Activated CD8-positive, alpha-beta memory T cell treated with anti-CD3 and anti-CD28 coated beads, Interleukin-2, amount 10 ng/mL, durations not matched to agents 7 days and 5 days (primary cell): Measurements from ENCODE around the gene UQCC2. TPM values are rescaled to one million over a fixed set of nuclear protein-coding genes. Genes with fewer than 3 reads are reported as not detected.

ENCODE experiments used
- ATAC-seq: fragments of 150-1000 bp; cut with Tn5 transposase; one replicate; pipeline ENCODE4 v1.10.0; 2021; ENCODE audit warnings: moderate library complexity
- CTCF ChIA-PET: fragments of 350-600 bp; sonication (Branson Sonifier 250); formaldehyde crosslinking; loops from one replicate; lab custom pipeline; 2021; ENCODE audit warnings: antibody characterized with exemption; lab: Charles Lee
- DNase-seq: peaks from one replicate; pipeline ENCODE4 v3.0.0-alpha.2; 2020
- H3K27ac Mint-ChIP-seq: one replicate; pipeline ENCODE4 v1.8.0; 2021; ENCODE audit warnings: mild to moderate bottlenecking, mixed read lengths
- H3K27me3 Mint-ChIP-seq: one replicate; pipeline ENCODE4 v1.8.0; 2021; ENCODE audit warnings: mixed read lengths
- H3K36me3 Mint-ChIP-seq: one replicate; pipeline ENCODE4 v1.8.0; 2021; ENCODE audit warnings: mild to moderate bottlenecking, mixed read lengths
- H3K4me1 Mint-ChIP-seq: one replicate; pipeline ENCODE4 v1.8.0; 2021; ENCODE audit warnings: mixed read lengths
- H3K4me3 Mint-ChIP-seq: one replicate; pipeline ENCODE4 v1.8.0; 2021; ENCODE audit warnings: mild to moderate bottlenecking, moderate library complexity, mixed read lengths
- H3K9me3 Mint-ChIP-seq: one replicate; pipeline ENCODE4 v1.8.0; 2022; ENCODE audit warnings: low read depth, mixed read lengths
- total RNA-seq, 2 experiments: library from RNA; stranded (reverse); gene quantifications; one replicate each; pipeline ENCODE4 v1.2.3, GENCODE V29; 2021

Gene UQCC2
- total RNA-seq = 100 to 1,000 TPM in 1 of 2 experiments, 10 to 100 TPM in 1; 94.8 to 108 TPM

- CTCF ChIA-PET = interaction anchor here (0.6 to 3.4 kb wide), 48 partner anchors 9 to 944 kb away, joined by 3 to 40 read pairs (median 4); partner anchors contain the start of genes BAK1, ITPR3 and ZBTB9
- H3K4me1 Mint-ChIP-seq = peaks cover 42% of the 10 kb centered on the region
- H3K4me3 Mint-ChIP-seq = peak within 1 kb of the TSS; percentile 90
- DNase-seq = peak; percentile 99
- peaks cover 21% of the 10 kb centered on the region for H3K36me3 Mint-ChIP-seq
- peak; percentile 99 for ATAC-seq
- no peaks in the 10 kb centered on the region for H3K9me3 Mint-ChIP-seq
- H3K27ac Mint-ChIP-seq = peak within 1 kb of the TSS; percentile 96
- H3K27me3 Mint-ChIP-seq = peaks cover 6% of the 10 kb centered on the region
These were observed at the start of gene UQCC2 for GRCh38 chr6:33711140-33712129. TSS of gene UQCC2 (minus strand) at chr6:33711700. CDS start at chr6:33711686, 14 bp downstream.

- Mint-ChIP-seq H3K27me3 (peaks cover 5% of the 10 kb centered on the region), H3K36me3 (no peaks in the 10 kb centered on the region), H3K4me3 (no peak overlapping the region), H3K9me3 (no peaks in the 10 kb centered on the region), H3K27ac (no peak overlapping the region), H3K4me1 (peaks cover 5% of the 10 kb centered on the region)
- DNase-seq (no peak), ATAC-seq (no peak)
- CTCF ChIA-PET = interaction anchor here (0.8 to 7.6 kb wide), 8 partner anchors 11 to 393 kb away, joined by 3 to 58 read pairs (median 6); partner anchors contain the start of gene UQCC2
These were observed 48.6 kb upstream of the UQCC2 start for GRCh38 chr6:33759887-33760629.

GRCh38 chr6:33758815-33759216, 47.3 kb upstream of the UQCC2 start:
- CTCF ChIA-PET = interaction anchor here (3.1 to 7.6 kb wide), 3 partner anchors 12 to 15 kb away, joined by 10 to 58 read pairs (median 28); no protein-coding TSS in a partner anchor
- Mint-ChIP-seq H3K27ac (no peak overlapping the region), H3K4me1 (peaks cover 5% of the 10 kb centered on the region), H3K9me3 (no peaks in the 10 kb centered on the region), H3K4me3 (no peak overlapping the region), H3K36me3 (no peaks in the 10 kb centered on the region), H3K27me3 (peaks cover 5% of the 10 kb centered on the region)
- DNase-seq = no peak
- ATAC-seq = no peak

GRCh38 chr6:33757906-33758305, 46.4 kb upstream of the UQCC2 start:
- H3K4me1 Mint-ChIP-seq = peaks cover 5% of the 10 kb centered on the region
- H3K27me3 Mint-ChIP-seq = peaks cover 5% of the 10 kb centered on the region
- no peaks in the 10 kb centered on the region for H3K36me3 Mint-ChIP-seq
- no peaks in the 10 kb centered on the region for H3K9me3 Mint-ChIP-seq
- CTCF ChIA-PET = interaction anchor here (1.2 to 7.6 kb wide), 4 partner anchors 13 to 406 kb away, joined by 3 to 58 read pairs (median 7); partner anchors contain the start of gene UQCC2
- DNase-seq (no peak), ATAC-seq (no peak)
- H3K4me3 Mint-ChIP-seq = no peak overlapping the region
- H3K27ac Mint-ChIP-seq = no peak overlapping the region

GRCh38 chr6:33757113-33757512, 45.6 kb upstream of the UQCC2 start:
- CTCF ChIA-PET = interaction anchor here (1.2 to 7.6 kb wide), 5 partner anchors 13 to 406 kb away, joined by 3 to 58 read pairs (median 4); partner anchors contain the start of gene UQCC2
- H3K4me3 Mint-ChIP-seq = no peak overlapping the region
- H3K4me1 Mint-ChIP-seq = peaks cover 5% of the 10 kb centered on the region
- no peak overlapping the region for H3K27ac Mint-ChIP-seq
- ATAC-seq = no peak
- H3K36me3 Mint-ChIP-seq = no peaks in the 10 kb centered on the region
- DNase-seq = no peak
- no peaks in the 10 kb centered on the region for H3K9me3 Mint-ChIP-seq
- H3K27me3 Mint-ChIP-seq = peaks cover 5% of the 10 kb centered on the region

GRCh38 chr6:33756211-33756954, 44.9 kb upstream of the UQCC2 start:
- DNase-seq = no peak
- H3K27ac Mint-ChIP-seq = no peak overlapping the region
- CTCF ChIA-PET = interaction anchor here (1.3 to 7.6 kb wide), 3 partner anchors 12 to 45 kb away, joined by 3 to 58 read pairs (median 10); partner anchors contain the start of gene UQCC2

GRCh38 chr6:33755070-33755869, 43.8 kb upstream of the UQCC2 start:
- DNase-seq = no peak
- Mint-ChIP-seq H3K27me3 (peaks cover 5% of the 10 kb centered on the region), H3K4me1 (no peaks in the 10 kb centered on the region), H3K36me3 (no peaks in the 10 kb centered on the region), H3K27ac (no peak overlapping the region), H3K9me3 (no peaks in the 10 kb centered on the region), H3K4me3 (no peak overlapping the region)
- CTCF ChIA-PET = interaction anchor here (1.3 to 3.1 kb wide), 3 partner anchors 11 to 16 kb away, joined by 4 to 10 read pairs (median 6); no protein-coding TSS in a partner anchor
- ATAC-seq = no peak

More at GRCh38 chr6:33756211-33756954, 44.9 kb upstream of the UQCC2 start:
- Mint-ChIP-seq H3K4me1 (peaks cover 5% of the 10 kb centered on the region), H3K27me3 (peaks cover 5% of the 10 kb centered on the region), H3K4me3 (no peak overlapping the region), H3K9me3 (no peaks in the 10 kb centered on the region), H3K36me3 (no peaks in the 10 kb centered on the region)
- ATAC-seq = no peak

GRCh38 chr6:33754222-33754621, 42.7 kb upstream of the UQCC2 start:
- no peak for DNase-seq
- Mint-ChIP-seq H3K36me3 (no peaks in the 10 kb centered on the region), H3K27ac (no peak overlapping the region), H3K4me3 (no peak overlapping the region), H3K9me3 (no peaks in the 10 kb centered on the region), H3K4me1 (no peaks in the 10 kb centered on the region), H3K27me3 (peaks cover 5% of the 10 kb centered on the region)
- CTCF ChIA-PET = interaction anchor here (1.3 to 2.0 kb wide), 2 partner anchors 10 to 17 kb away, joined by 4 to 6 read pairs; no protein-coding TSS in a partner anchor
- ATAC-seq = no peak

GRCh38 chr6:33752646-33753015, 41.1 kb upstream of the UQCC2 start:
- DNase-seq (no peak), ATAC-seq (no peak)
- no peak overlapping the region for H3K4me3 Mint-ChIP-seq
- CTCF ChIA-PET = no interaction called here
- H3K27me3 Mint-ChIP-seq = peaks cover 4% of the 10 kb centered on the region
- no peaks in the 10 kb centered on the region for H3K36me3 Mint-ChIP-seq
- no peaks in the 10 kb centered on the region for H3K4me1 Mint-ChIP-seq
- no peaks in the 10 kb centered on the region for H3K9me3 Mint-ChIP-seq
- H3K27ac Mint-ChIP-seq = no peak overlapping the region

GRCh38 chr6:33751771-33752645, 40.5 kb upstream of the UQCC2 start:
- CTCF ChIA-PET = interaction anchor here (1.0 kb wide), 1 partner anchor 19 kb away, joined by 3 read pairs; no protein-coding TSS in a partner anchor
- ATAC-seq (no peak), DNase-seq (no peak)
- Mint-ChIP-seq H3K9me3 (no peaks in the 10 kb centered on the region), H3K36me3 (no peaks in the 10 kb centered on the region), H3K4me3 (no peak overlapping the region), H3K27me3 (peaks cover 4% of the 10 kb centered on the region), H3K27ac (no peak overlapping the region), H3K4me1 (no peaks in the 10 kb centered on the region)
